ENCODE data around the gene DDX10.

DDX10 gene

GRCh38 chr11:108886005-108886659 lies 221.3 kb downstream of the DDX10 start:
- no peak for TF ChIP-seq CTCF (IDR thresholded peaks at IDR 0.05)
- TF ChIP-seq ZFX (IDR thresholded peaks at IDR 0.05; ENCODE audit: borderline replicate concordance) = no peak
- H3K27ac ChIP-seq = no peak overlapping the region

- TF ChIP-seq CTCF (IDR thresholded peaks at IDR 0.05) = no peak
- TF ChIP-seq ZFX (IDR thresholded peaks at IDR 0.05; ENCODE audit: borderline replicate concordance) = no peak
- no peak overlapping the region for H3K27ac ChIP-seq
Observed at GRCh38 chr11:108886660-108887009, 221.8 kb downstream of the DDX10 start.

- H3K27ac ChIP-seq = no peak overlapping the region
- no peak for TF ChIP-seq ZFX (IDR thresholded peaks at IDR 0.05; ENCODE audit: borderline replicate concordance)
- no peak for TF ChIP-seq CTCF (IDR thresholded peaks at IDR 0.05)
Observed at GRCh38 chr11:108887436-108888238, 222.8 kb downstream of the DDX10 start.

- no peak overlapping the region for H3K27ac ChIP-seq
- TF ChIP-seq ZFX (IDR thresholded peaks at IDR 0.05; ENCODE audit: borderline replicate concordance) (no peak), CTCF (IDR thresholded peaks at IDR 0.05) (no peak)
Observed at GRCh38 chr11:108890482-108891105, 225.7 kb downstream of the DDX10 start.

GRCh38 chr11:108891143-108891542 lies 226.3 kb downstream of the DDX10 start:
- TF ChIP-seq CTCF (IDR thresholded peaks at IDR 0.05) (no peak), ZFX (IDR thresholded peaks at IDR 0.05; ENCODE audit: borderline replicate concordance) (no peak)

GRCh38 chr11:108891909-108892511 lies 227.1 kb downstream of the DDX10 start:
- TF ChIP-seq CTCF (IDR thresholded peaks at IDR 0.05) = no peak
- no peak for TF ChIP-seq ZFX (IDR thresholded peaks at IDR 0.05; ENCODE audit: borderline replicate concordance)
- H3K27ac ChIP-seq = no peak overlapping the region

More at GRCh38 chr11:108891143-108891542, 226.3 kb downstream of the DDX10 start:
- H3K27ac ChIP-seq = no peak overlapping the region
